CD4-positive, alpha-beta T cell treated with Interferon alpha-2 for 1 hour (primary cell): ENCODE measurements around the gene RMC1.
A peak's percentile ranks its signal among the peaks of the same experiment; 100 is the strongest.
"Not testable (repeated sequence)": the region's sequence is repeated elsewhere in the genome, so short reads cannot be mapped to it uniquely, and the experiment has no call there.

Experiments
- DNase-seq, 2 donors: peaks; one replicate each; pipeline ENCODE4 v3.0.0-alpha.2; 2020 to 2022

RMC1 gene

DNA sequence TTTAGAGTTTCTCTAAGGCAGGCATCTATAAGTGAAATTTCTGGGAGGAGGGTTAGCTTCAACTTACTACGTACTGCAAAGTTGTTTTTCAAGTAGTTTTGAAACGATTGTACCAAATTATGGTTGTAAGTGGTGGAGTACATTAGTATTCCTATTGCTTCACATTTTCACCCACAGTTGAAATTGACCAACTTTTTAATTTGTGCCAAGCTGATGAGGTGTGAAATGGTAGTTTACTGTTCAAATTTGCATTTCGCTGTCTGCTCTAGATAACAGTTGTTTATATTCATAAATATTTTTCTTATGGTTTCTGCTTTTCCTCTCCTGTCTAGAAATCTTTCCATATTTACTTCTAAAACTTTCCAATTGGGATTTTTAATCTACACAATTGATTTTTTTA is 64.4 kb downstream of the RMC1 start:
- no peak for DNase-seq

DNA sequence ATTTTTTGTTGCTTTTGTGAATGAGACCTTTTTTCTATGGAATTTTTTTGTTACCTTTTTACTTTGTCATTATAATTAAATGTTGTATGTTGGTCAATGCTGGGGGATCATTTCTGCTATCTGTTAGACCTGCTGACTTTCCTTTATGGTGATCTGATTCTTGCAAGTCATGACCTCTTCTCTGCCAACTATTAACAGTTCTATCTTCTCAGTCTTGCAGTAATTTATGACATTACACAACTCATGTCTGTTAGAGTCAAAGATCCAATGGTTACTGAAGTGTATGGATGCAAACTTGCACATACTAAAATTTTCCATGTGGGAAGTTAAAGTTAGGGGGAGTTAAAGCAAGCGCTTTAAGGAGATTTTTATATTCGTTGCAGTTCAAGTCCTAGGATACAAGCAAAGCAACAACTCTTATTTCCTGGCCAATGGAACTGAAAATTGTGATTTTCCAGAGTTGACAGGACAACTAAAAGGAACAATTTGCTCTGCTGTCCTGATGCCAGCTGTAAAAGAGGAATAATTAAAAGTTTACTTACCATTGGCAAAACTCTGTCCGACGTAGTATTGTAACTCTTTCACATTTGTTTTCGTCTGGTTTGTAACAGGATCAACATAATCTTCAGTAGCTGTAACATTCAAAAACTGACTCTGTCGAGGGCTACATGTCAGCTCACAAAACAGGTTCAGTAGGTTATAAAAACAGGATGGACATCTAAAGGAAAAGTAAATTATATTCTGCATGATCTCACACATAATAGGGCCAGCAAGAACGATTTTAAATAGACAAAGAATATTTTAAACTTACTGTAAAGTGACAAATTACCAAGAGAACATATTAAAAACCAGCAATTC is 65.2 kb downstream of the RMC1 start:
- no peak for DNase-seq

DNA sequence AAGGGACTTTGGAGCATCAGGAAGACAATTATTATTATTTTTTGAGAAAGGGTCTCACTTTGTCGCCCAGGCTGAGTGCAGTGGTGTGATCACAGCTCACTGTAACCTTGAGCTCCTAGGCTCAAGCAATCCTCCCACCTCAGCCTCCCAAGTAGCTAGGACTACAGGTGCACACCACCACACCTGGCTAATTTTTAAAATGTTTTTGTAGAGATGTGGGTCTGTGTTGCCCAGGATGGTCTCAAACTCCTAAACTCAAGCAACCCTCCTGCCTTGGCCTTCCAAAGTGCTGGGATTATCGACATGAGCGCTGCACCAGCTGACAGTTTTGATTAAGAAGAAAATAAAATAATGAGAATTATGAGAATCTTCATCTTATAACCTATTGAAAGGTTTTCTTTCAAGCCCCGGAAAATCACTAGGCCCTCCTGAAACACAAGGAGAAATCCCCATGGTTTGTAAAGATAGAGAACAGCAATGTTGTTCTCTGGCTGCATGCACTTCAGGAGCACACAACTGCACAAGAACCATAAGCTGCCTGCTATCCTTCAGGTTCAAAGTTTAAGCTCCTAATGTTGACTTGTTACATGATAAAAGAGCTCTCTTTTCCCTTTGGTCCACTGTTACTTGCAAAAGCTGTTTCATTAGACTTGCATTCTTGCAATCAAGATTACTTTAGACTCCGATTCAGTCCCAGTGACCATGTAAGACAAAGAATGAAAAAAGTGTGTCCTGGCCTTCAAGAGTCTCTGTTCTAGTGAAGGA is 66.2 kb downstream of the RMC1 start:
- no peak for DNase-seq

DNA sequence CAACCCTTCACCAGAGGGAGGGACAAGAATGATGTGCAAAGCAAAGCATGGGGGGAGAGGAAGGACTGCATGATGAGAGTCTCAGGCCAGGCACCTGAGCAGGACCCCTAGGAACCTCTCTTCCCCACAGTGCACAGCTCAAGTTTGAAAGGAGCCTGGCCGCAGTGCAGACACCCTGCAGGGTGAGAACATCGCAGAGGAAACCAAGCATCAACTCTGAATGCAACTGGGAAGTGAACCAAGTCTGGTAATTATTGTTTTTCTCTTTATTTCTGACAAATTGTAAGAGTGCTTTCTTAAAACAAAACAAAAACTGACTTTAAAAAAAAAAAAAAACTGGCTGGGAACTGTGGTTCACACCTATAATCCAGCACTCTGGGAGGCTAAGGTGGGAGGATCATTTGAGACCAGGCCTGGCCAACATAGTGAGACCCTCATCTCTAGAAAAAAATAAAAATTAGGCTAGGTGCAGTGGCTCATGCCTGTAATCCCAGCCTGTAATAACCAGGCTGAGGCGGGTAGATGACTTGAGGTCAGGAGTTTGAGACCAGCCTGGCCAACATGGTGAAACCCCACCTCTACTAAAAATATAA is 67.7 kb downstream of the RMC1 start:
- peak in 1 of 2 donors; percentile 38 for DNase-seq

DNA sequence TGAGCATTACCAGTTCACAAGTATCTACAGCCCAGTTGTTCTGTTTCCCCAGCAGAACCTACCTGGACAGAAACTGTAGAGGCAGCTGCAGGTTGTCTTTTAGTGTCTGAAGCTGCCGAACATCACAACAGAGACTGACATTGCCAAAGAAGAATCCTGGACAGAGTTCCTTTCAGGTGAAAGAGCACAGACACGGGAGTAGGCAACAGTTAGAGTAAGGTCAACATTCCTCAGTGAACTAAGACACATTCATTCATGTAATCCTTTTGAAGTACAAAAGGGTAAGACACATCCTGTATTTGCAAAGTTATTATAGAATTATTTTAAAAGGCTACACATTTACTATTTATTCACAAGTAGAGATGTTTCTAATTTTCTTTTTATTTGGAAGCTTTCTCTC is 68.7 kb downstream of the RMC1 start:
- DNase-seq, result no peak

GRCh38 chr18:23572570-23572969 is 69.3 kb downstream of the RMC1 start:
- DNase-seq, result no peak

DNA sequence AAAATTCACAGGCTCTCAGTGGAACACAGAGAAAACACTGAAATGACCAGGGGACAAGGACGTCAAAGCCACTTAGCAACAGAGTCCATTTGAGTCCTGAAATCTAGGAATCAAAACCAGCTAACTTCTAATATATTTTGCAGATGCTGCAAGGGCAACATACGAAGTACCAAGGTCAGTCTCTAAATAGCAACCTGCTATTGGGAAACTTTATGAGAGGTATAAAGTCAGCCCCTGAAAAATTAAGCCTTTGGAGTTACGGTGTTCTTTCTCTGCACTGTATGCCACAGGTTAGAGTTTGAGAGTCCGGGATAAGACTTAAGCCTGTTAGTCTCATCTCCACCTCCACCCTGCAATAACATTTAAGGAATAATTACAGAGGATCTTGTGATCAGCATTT is 69.7 kb downstream of the RMC1 start:
- DNase-seq, result no peak

DNA sequence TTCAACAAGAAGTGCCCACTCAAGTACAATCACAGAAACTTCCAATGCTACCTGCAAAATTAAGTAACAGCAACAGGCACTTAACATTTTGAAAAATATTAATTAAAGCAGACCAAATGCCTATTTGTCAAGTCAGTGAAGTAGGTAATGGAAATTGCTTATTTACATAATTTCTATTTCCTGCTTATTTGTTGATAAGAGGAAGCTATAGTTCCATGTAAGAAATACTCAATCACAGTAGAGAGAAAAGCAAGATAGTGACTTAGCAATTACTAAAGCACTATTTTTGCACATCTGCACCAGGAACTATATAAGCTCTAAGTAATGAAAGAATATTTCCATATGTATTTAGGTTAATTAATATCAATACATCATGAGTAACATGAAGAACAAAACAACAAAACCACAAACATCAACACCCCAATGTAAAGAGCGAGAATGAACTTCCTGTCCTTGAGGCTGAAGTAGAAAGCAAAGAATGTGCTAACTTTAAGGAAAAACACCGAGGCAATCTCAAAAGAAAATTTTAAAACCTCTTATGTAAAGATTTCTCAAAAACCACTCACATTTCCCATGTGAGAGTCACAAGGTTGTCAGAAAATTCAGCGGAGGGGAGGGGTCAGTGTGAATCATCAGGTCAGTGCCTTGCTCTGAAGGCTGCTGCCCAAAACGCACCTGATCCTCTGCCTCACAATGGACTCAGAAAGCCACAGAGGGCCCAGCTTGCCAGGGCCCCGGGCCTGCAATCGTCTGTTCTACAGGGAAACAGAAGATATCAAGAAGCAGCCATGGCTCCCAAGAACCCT is 70.5 kb downstream of the RMC1 start:
- peak; percentile 49 to 62 for DNase-seq

DNA sequence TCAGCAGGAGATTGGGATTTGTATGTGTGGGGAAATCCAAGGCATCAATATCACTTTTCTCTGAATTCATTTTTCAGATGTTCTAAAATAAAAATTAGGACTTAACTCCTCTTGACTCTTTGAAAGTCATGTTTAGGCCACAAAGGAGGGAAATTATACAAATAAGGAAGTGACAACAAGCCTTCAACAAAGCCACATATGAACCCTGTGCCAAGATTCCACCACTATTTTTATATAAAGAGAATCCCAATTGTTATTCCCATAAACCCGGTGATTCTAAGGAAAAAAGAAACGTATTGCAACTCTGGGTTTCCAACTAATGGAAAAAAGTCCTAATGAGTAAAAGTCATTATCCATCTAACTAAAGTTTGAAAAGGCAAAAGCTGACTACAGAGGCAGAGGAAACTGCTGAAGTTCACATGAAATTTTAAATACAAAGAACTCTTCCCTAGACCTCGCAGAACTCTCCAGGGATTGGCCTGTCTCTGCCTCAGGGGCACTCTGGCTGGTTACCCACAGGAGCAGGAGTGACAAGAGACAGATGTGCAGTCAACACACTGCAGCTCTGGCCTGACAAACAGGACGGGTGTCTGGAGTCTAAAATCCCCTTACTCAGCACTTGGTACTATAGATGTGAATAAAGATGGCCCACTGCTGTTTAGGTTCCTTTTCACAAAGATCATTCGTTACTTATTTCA is 71.4 kb downstream of the RMC1 start:
- no peak for DNase-seq

DNA sequence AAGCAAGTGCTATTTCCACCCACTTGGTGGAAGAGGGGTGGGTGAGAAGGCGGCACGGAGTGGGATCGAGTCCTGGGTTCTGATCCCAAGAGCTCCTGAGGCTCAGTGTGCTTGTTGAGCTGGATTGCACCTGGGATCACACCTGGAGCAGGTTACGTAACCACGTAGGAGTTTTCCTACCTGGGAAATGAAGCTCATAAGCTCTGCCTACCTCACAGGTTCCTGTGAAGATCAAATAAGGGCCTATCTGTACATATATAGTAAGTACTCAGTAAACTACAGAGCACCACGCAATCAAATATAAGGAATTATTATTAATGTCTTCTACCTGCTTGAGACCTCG is 72.0 kb downstream of the RMC1 start:
- no peak for DNase-seq

DNA sequence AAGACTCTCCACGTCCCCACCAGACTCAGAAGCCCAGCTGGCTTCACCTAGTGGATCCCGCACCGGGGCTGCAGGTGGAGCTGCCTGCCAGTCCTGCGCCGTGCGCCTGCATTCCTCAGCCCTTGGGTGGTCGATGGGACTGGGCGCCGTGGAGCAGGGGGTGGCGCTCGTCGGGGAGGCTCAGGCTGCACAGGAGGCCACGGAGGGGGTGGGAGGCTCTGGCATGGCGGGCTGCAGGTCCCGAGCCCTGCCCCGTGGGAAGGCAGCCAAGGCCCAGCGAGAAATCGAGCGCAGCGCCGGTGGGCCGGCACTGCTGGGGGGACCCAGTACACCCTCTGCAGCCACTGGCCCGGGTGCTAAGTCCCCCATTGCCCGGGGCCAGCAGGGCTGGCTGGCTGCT is 74.2 kb downstream of the RMC1 start:
- DNase-seq, result not testable (repeated sequence)

- DNase-seq, result no peak
Observed at GRCh38 chr18:23578067-23578701, 74.9 kb downstream of the RMC1 start.

DNA sequence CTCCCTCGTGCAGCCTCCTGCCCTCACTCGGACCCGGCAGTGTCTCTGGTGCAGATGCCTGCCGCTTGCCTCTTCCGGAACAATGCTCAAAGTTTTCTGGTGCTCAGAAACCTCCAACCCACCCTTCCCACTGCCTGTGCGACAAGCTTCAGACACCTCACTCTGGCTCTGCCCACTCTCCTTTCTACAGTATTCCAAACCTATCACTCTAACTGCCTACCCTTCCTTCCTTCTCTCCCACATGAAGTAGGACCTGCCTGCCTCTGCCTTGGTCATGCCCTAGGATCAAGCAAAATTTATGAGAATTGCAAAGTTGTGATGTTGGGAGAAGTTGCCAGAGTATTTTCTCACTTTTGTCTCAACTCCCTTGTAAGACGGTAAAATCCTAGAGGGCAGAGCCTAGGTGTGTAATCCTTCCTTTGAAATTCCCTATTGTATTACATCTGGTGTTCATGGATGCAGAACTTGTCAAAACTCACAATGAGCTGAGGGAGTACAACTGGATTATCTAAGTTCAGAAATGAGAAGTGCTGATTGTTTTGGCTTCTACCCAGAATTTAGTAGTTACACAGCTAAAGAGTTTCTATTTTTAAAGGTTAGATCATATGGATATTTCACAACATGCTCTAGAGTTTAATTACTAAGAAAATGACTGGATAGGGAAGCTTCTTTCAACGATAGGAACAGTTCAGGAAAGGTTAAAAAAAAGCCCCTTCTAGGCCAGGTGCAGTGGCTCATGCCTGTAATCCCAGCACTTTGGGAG is 75.8 kb downstream of the RMC1 start:
- no peak for DNase-seq

DNA sequence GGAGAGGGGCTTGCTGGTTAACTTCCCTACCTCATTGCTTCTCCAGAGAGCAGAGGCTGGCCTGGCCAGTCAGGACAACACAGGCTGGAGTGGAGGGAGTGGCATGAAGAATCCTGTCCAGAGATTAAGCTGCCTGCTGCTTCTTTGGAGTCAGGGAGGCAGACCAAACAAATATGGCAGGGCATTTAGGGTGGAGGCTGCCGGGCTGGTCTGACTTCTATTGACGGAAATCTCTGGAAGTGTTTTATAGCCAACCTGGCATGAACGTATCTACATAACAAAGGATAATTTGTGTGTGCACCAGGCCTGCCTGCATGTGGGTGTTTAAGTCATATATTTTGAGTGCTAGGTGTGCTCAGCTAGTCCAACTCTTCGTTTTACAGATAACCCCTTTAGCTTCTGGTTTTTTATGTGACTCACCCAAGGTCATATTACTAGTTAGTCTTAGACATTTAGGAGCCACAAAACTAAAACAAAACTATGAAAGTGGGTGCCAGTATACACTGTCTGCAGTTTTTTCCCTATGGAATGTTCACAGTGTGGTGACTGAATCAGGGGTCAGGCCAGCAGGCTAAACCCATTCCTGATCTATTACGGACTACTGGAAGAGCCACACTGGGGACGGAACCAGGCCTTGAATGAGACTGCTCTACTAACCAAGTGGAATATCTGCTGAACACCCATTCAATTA is 77.5 kb downstream of the RMC1 start:
- DNase-seq, result no peak
